Measurements from ENCODE around the gene PI4KB.

GRCh38 chr1:151356696-151357095 lies 29.5 kb upstream of the PI4KB start:
- no peak for TF ChIP-seq CTCF (IDR thresholded peaks at IDR 0.05; ENCODE audit: poor library complexity, severe bottlenecking)
- TF ChIP-seq POLR2AphosphoS5 (IDR thresholded peaks at IDR 0.05): no peak
- TF ChIP-seq TAF1 (IDR thresholded peaks at IDR 0.05; ENCODE audit: low read depth): no peak
- TF ChIP-seq REST (IDR thresholded peaks at IDR 0.05; ENCODE audit: borderline replicate concordance): no peak
- no peak for TF ChIP-seq RAD21 (conservative IDR thresholded peaks at IDR 0.05)
- no peak for TF ChIP-seq MXI1 (conservative IDR thresholded peaks at IDR 0.05; ENCODE audit: poor library complexity, severe bottlenecking)
- TF ChIP-seq EZH2 (IDR thresholded peaks at IDR 0.05; ENCODE audit: borderline replicate concordance, insufficient read depth, low read length, poor library complexity, severe bottlenecking): no peak
- no peak for TF ChIP-seq EP300 (conservative IDR thresholded peaks at IDR 0.05; ENCODE audit: poor library complexity, severe bottlenecking)

Data from neural cell (in vitro differentiated cells).